GM12878 (cell line): Measurements from ENCODE around the gene FRMD8. TPM values are rescaled to one million over a fixed set of nuclear protein-coding genes. Genes with fewer than 3 reads are reported as not detected.

Experiments
- CBX3 ChIP-seq: fragments of 200-600 bp; sonication (generic); IDR thresholded peaks from 2 replicates; pipeline ENCODE4 v1.6.1; 2016; ENCODE audit warnings: low read depth, borderline replicate concordance
- CEBPB ChIP-seq, 2 experiments: fragments of 150-350 bp in 1 of 2; IDR thresholded peaks; 2 replicates each; pipeline ENCODE4 v1.6.1; 2012 to 2014; ENCODE audit warnings: low read depth in 2 of 2, low read length in 2 of 2, borderline replicate concordance in 1 of 2, inconsistent platforms in 1 of 2
- DPF2 ChIP-seq: fragments of 450-650 bp; IDR thresholded peaks from 2 replicates; pipeline ENCODE4 v1.6.1; 2017; ENCODE audit warnings: mild to moderate bottlenecking
- FOS ChIP-seq: IDR thresholded peaks from 3 replicates; pipeline ENCODE4 v1.6.1; 2011; ENCODE audit warnings: borderline replicate concordance; ENCODE audit not compliant: insufficient read length; ENCODE audit errors: extremely low read depth
- GATAD2B ChIP-seq: fragments of 450-650 bp; conservative IDR thresholded peaks from 2 replicates; pipeline ENCODE4 v1.6.1; 2017; ENCODE audit warnings: low read depth, mild to moderate bottlenecking, moderate library complexity
- HDAC2 ChIP-seq: fragments of 200-600 bp; sonication (generic); IDR thresholded peaks from 2 replicates; pipeline ENCODE4 v1.6.1; 2017
- HDAC6 ChIP-seq: fragments of 200-600 bp; sonication (generic); IDR thresholded peaks from one replicate; pipeline ENCODE4 v1.8.0; 2017; ENCODE audit warnings: antibody characterized with exemption; ENCODE audit not compliant: unreplicated experiment
- IKZF2 ChIP-seq, 2 experiments: fragments of 450-650 bp; IDR thresholded peaks; 2 replicates each; pipeline ENCODE4 v1.6.1; 2017; ENCODE audit warnings: mild to moderate bottlenecking in 2 of 2, moderate library complexity in 2 of 2
- JUNB ChIP-seq: IDR thresholded peaks from 2 replicates; pipeline ENCODE4 v1.6.1; 2016; ENCODE audit warnings: antibody characterized with exemption, mild to moderate bottlenecking
- KAT2A ChIP-seq: conservative IDR thresholded peaks from 2 replicates; pipeline ENCODE4 v1.6.1; 2011; ENCODE audit warnings: low read depth, low read length; ENCODE audit not compliant: control insufficient read depth
- PML ChIP-seq: IDR thresholded peaks from 2 replicates; pipeline ENCODE4 v1.6.1; 2012; ENCODE audit warnings: low read length, inconsistent platforms
- RELA ChIP-seq: fragments of 450-650 bp; IDR thresholded peaks from 2 replicates; pipeline ENCODE4 v1.8.0; 2014; ENCODE audit warnings: borderline replicate concordance; ENCODE audit not compliant: partially characterized antibody
- SPI1 ChIP-seq: IDR thresholded peaks from 2 replicates; pipeline ENCODE4 v1.6.1; 2011; ENCODE audit warnings: low read depth, mild to moderate bottlenecking, low read length, moderate library complexity, borderline replicate concordance; ENCODE audit not compliant: insufficient read depth
- STAT3 ChIP-seq: IDR thresholded peaks from 2 replicates; pipeline ENCODE4 v1.6.1; 2011; ENCODE audit warnings: low read depth, low read length, improper control_type of control experiment
- SUPT20H ChIP-seq: IDR thresholded peaks from 2 replicates; pipeline ENCODE4 v1.6.1; 2011; ENCODE audit warnings: low read depth, mild to moderate bottlenecking, low read length, moderate library complexity, borderline replicate concordance; ENCODE audit not compliant: control insufficient read depth
- TARDBP ChIP-seq: IDR thresholded peaks from 2 replicates; pipeline ENCODE4 v1.6.1; 2016; ENCODE audit warnings: borderline replicate concordance
- YY1 ChIP-seq: IDR thresholded peaks from 2 replicates; pipeline ENCODE4 v1.6.1; 2011; ENCODE audit warnings: low read depth, mild to moderate bottlenecking, low read length
- polyA plus RNA-seq, 11 experiments: library from polyadenylated mRNA; depleted of rRNA in 4 of 11; unstranded in 6 of 11; stranded (reverse) in 5 of 11; fragments of >200 nt; fragmentation: Nextera tagmentation in 4 of 11; fragmentation: Illumina TruSeq in 1 of 11; extraction: Ambion mirVana in 4 of 11; extraction: Trizol in 1 of 11; gene quantifications; 1 replicate in 1 of 11; 2 replicates in 10 of 11; pipeline versions ENCODE4 v1.2.1 to v1.2.3, GENCODE V29; 2011 to 2016; ENCODE audit warnings: inconsistent platforms in 2 of 11, missing spikeins in 2 of 11, low read depth in 1 of 11
- total RNA-seq, 4 experiments: library from RNA; depleted of rRNA in 3 of 4; stranded (reverse); fragments of >200 nt in 3 of 4; fragmentation: Illumina TruSeq in 1 of 4; extraction: Trizol in 1 of 4; gene quantifications; 2 replicates each; pipeline versions ENCODE4 v1.2.1 to v1.2.3, GENCODE V29; 2013 to 2021
- TF ChIP-seq, protein P1 (sequence below): fragments of 450-650 bp; IDR thresholded peaks from 2 replicates; pipeline ENCODE4 v1.6.1; 2014; ENCODE audit warnings: mild to moderate bottlenecking
- TF ChIP-seq, protein P2 (sequence below): fragments of 450-650 bp; IDR thresholded peaks from 2 replicates; pipeline ENCODE4 v1.6.1; 2017; ENCODE audit warnings: borderline replicate concordance
- TF ChIP-seq, protein P3 (sequence below): fragments of 450-650 bp; IDR thresholded peaks from 2 replicates; pipeline ENCODE4 v1.6.1; 2017; ENCODE audit warnings: mild to moderate bottlenecking, moderate library complexity
- TF ChIP-seq, protein P4 (sequence below): fragments of 450-650 bp; formaldehyde crosslinking; IDR thresholded peaks from 2 replicates; pipeline ENCODE4 v1.4.0; 2022; ENCODE audit warnings: mild to moderate bottlenecking, moderate library complexity

Gene FRMD8
- total and polyA plus RNA-seq, 10 of the 15 experiments (the other 5 are each of a cell fraction or from before 2014, with no cell fraction given) = 8.3 to 69.4 (median 28.0) TPM

DNA sequence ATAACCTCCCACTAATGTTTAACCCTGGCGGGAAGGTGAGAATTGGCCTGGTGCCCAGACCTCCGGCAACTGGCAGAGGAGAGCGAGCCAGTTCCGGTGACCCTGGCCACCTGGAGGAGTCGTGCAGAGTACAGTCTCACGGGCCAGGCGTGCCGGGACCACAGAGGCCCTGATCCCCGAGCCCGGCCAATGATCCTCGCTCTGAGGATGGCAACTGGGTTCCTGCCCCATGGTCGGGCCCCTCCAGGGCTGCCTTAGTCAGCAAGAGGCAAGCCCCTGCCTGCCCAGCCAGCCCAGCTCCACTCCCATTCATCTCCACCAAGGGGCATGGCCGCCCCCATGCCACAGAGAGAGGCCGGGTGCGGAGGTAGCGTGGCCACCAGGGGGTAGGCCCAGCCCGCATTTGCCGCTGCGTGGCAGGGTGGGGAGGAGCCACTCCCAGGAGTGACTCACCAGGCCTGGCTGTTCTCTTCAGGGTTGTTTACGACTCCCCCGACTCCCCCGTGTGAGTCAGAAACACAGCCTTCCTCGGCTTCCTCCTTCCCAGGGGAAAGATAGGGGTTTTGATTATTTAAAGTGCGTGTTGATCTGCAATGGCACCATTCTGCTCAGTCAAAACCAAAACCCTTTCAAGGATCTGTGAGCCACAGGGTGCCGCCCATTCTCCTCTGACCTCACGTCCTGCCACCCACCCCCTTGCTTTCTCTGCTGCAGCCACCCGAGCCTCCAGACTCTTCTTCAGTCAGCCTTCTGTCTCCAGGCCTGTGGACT, 4.2 kb upstream of the FRMD8 start, which contains the start of gene SLC25A45 (continued):
- TF ChIP-seq IKZF2 (IDR thresholded peaks at IDR 0.05) = peak; percentile 74 to 76
- peak; percentile 65 for TF ChIP-seq JUNB
- TF ChIP-seq YY1 = peak; percentile 91
- TF ChIP-seq GATAD2B = peak; percentile 85
- TF ChIP-seq, protein P1, sequence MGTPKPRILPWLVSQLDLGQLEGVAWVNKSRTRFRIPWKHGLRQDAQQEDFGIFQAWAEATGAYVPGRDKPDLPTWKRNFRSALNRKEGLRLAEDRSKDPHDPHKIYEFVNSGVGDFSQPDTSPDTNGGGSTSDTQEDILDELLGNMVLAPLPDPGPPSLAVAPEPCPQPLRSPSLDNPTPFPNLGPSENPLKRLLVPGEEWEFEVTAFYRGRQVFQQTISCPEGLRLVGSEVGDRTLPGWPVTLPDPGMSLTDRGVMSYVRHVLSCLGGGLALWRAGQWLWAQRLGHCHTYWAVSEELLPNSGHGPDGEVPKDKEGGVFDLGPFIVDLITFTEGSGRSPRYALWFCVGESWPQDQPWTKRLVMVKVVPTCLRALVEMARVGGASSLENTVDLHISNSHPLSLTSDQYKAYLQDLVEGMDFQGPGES = no peak
- TF ChIP-seq, protein P2, sequence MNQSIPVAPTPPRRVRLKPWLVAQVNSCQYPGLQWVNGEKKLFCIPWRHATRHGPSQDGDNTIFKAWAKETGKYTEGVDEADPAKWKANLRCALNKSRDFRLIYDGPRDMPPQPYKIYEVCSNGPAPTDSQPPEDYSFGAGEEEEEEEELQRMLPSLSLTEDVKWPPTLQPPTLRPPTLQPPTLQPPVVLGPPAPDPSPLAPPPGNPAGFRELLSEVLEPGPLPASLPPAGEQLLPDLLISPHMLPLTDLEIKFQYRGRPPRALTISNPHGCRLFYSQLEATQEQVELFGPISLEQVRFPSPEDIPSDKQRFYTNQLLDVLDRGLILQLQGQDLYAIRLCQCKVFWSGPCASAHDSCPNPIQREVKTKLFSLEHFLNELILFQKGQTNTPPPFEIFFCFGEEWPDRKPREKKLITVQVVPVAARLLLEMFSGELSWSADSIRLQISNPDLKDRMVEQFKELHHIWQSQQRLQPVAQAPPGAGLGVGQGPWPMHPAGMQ = no peak
- TF ChIP-seq TARDBP = no peak; the same call in 1 of the 2 replicates
- no peak for TF ChIP-seq CBX3
- TF ChIP-seq SUPT20H = no peak
- no peak for TF ChIP-seq RELA
- no peak for TF ChIP-seq STAT3
- TF ChIP-seq, protein P3, sequence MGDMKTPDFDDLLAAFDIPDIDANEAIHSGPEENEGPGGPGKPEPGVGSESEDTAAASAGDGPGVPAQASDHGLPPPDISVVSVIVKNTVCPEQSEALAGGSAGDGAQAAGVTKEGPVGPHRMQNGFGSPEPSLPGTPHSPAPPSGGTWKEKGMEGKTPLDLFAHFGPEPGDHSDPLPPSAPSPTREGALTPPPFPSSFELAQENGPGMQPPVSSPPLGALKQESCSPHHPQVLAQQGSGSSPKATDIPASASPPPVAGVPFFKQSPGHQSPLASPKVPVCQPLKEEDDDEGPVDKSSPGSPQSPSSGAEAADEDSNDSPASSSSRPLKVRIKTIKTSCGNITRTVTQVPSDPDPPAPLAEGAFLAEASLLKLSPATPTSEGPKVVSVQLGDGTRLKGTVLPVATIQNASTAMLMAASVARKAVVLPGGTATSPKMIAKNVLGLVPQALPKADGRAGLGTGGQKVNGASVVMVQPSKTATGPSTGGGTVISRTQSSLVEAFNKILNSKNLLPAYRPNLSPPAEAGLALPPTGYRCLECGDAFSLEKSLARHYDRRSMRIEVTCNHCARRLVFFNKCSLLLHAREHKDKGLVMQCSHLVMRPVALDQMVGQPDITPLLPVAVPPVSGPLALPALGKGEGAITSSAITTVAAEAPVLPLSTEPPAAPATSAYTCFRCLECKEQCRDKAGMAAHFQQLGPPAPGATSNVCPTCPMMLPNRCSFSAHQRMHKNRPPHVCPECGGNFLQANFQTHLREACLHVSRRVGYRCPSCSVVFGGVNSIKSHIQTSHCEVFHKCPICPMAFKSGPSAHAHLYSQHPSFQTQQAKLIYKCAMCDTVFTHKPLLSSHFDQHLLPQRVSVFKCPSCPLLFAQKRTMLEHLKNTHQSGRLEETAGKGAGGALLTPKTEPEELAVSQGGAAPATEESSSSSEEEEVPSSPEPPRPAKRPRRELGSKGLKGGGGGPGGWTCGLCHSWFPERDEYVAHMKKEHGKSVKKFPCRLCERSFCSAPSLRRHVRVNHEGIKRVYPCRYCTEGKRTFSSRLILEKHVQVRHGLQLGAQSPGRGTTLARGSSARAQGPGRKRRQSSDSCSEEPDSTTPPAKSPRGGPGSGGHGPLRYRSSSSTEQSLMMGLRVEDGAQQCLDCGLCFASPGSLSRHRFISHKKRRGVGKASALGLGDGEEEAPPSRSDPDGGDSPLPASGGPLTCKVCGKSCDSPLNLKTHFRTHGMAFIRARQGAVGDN = peak; percentile 81
- TF ChIP-seq HDAC2 = no peak
- no peak for TF ChIP-seq FOS
- TF ChIP-seq CEBPB (IDR thresholded peaks at IDR 0.05; ENCODE audit: borderline replicate concordance in 1 of 2, low read depth in 2 of 2, low read length in 2 of 2) = no peak
- no peak for TF ChIP-seq SPI1
- no peak for TF ChIP-seq HDAC6
- no peak; the same call in 1 of the 2 replicates for TF ChIP-seq PML
- TF ChIP-seq, protein P4, sequence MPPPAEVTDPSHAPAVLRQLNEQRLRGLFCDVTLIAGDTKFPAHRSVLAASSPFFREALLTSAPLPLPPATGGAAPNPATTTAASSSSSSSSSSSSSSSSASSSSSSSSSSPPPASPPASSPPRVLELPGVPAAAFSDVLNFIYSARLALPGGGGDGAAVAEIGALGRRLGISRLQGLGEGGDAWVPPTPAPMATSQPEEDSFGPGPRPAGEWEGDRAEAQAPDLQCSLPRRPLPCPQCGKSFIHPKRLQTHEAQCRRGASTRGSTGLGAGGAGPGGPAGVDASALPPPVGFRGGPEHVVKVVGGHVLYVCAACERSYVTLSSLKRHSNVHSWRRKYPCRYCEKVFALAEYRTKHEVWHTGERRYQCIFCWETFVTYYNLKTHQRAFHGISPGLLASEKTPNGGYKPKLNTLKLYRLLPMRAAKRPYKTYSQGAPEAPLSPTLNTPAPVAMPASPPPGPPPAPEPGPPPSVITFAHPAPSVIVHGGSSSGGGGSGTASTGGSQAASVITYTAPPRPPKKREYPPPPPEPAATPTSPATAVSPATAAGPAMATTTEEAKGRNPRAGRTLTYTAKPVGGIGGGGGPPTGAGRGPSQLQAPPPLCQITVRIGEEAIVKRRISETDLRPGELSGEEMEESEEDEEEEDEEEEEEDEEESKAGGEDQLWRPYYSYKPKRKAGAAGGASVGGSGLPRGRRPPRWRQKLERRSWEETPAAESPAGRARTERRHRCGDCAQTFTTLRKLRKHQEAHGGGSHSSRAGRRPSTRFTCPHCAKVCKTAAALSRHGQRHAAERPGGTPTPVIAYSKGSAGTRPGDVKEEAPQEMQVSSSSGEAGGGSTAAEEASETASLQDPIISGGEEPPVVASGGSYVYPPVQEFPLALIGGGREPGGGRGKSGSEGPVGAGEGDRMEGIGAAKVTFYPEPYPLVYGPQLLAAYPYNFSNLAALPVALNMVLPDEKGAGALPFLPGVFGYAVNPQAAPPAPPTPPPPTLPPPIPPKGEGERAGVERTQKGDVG = no peak
- TF ChIP-seq DPF2 = peak; percentile 87
- TF ChIP-seq KAT2A = no peak
